Small intestine (tissue), 7 donors: ENCODE measurements around the gene RASGRF1. TPM values are rescaled to one million over a fixed set of nuclear protein-coding genes. Genes with fewer than 3 reads are reported as not detected.

Experiments
- DNase-seq, 2 donors: peaks; one replicate each; pipeline versions ENCODE4 v3.0.0 to v3.0.0-alpha.2; 2013
- FAIRE-seq: peaks from 2 replicates; lab custom pipeline; 2012; peaks lifted over from hg19 to GRCh38; lab: Jason Lieb, UNC
- H3K27ac ChIP-seq, 3 donors: one replicate each; pipeline ENCODE4 v1.5.1; 2013; ENCODE audit warnings: low read length in 2 of 3, mild to moderate bottlenecking in 2 of 3, control low read depth in 1 of 3, inconsistent platforms in 1 of 3, low read depth in 1 of 3, moderate library complexity in 1 of 3
- H3K27me3 ChIP-seq, 3 donors: one replicate each; pipeline ENCODE4 v1.6.1; 2013; ENCODE audit warnings: low read length in 3 of 3, inconsistent platforms in 1 of 3; ENCODE audit not compliant: control insufficient read depth in 3 of 3, insufficient read depth in 3 of 3
- H3K36me3 ChIP-seq, 3 donors: one replicate each; pipeline ENCODE4 v1.6.1; 2013; ENCODE audit warnings: low read length in 3 of 3, inconsistent platforms in 1 of 3, low read depth in 1 of 3, mild to moderate bottlenecking in 1 of 3, moderate library complexity in 1 of 3; ENCODE audit not compliant: control insufficient read depth in 3 of 3, insufficient read depth in 2 of 3
- H3K4me1 ChIP-seq, 3 donors: one replicate each; pipeline ENCODE4 v1.6.1; 2013; ENCODE audit warnings: low read length in 2 of 3, inconsistent platforms in 1 of 3, low read depth in 1 of 3, mild to moderate bottlenecking in 1 of 3, moderate library complexity in 1 of 3; ENCODE audit not compliant: control insufficient read depth in 3 of 3, insufficient read depth in 2 of 3
- H3K4me3 ChIP-seq, 3 donors: one replicate each; pipeline ENCODE4 v1.5.1; 2013; ENCODE audit warnings: low read length in 3 of 3, control low read depth in 1 of 3, inconsistent platforms in 1 of 3, low read depth in 1 of 3, mild to moderate bottlenecking in 1 of 3, moderate library complexity in 1 of 3
- H3K9me3 ChIP-seq, 2 donors: one replicate each; pipeline ENCODE4 v1.6.1; 2013; ENCODE audit warnings: low read depth in 1 of 2, low read length in 1 of 2; ENCODE audit not compliant: control insufficient read depth in 2 of 2, insufficient read depth in 1 of 2
- WGBS, 3 donors: extraction: QIAGEN DNeasy Blood & Tissue Kit; methylation state at CpG; one replicate each; pipeline ENCODE4 v1.1.7; 2013; 5-methylcytosine and 5-hydroxymethylcytosine counted together
- polyA plus RNA-seq, 4 donors: library from polyadenylated mRNA; stranded (reverse) in 3 of 4; unstranded in 1 of 4; fragments of 200-250 nt in 3 of 4; fragments of 120-200 nt in 1 of 4; gene quantifications; one replicate each; pipeline versions ENCODE4 v1.2.1 to v1.2.3, GENCODE V29; 2013
- donor health status: healthy with polysubstance abuse.
- donor health status: control.
- donor health status: control.
- donor health status: Bipolar disorder and iron deficiency.
- donor health status: healthy.

The RASGRF1 gene
- polyA plus RNA-seq, 4 donors, result 0.10 to 0.49 TPM; not detected in 2

DNA sequence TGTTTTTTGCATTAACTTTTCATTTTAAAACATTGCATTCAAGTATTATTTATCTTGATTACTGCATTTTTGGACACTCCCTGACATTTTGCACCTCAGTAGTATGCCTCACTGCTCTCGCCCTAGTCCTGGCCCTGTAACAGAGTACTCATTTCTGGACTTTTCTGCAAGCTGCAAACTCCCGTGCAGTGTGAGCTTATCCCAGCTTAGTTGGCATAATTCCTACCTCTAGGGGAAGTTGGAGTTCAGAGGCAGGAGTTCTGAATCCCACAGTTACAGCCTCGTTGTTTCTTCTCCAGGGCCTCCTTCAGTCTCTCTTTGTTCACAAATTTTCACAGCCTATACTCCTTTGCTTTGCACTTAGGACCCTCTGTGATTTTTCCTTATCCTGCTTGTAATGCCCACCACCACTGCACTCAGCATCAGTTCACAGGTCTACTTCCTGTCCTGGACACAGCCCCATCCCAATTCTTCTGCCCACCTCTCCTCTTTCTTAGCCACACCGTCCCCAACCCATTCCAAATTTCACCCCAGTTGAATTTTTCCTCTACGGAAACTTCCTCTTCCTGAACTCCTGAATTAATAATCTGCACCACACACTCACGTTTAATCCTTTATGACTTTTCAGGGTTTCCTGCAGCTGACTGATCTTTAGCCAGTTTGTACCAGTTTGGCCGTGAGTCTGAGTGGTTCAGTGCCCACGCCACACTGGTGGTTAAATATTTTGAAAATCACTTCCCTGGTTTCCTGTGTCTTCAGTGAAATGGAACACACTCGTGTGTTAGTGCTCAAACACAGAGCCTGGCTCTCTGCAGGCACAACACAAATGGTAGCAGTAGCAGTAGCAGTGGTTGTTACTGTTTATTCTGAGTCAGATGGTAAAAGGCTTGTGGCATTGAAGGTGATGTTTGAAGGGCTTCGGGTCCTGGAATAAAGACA, 139.4 kb downstream of the RASGRF1 start:
- DNase-seq, result peak in 1 of 2 donors; percentile 40
- peak overlapping the region in 1 of 3 donors; percentile 29 for H3K27ac ChIP-seq
- H3K4me1 ChIP-seq, result peaks cover 4 to 11% (median 8%) of the 10 kb centered on the region in 3 donors
- 19 to 35% (median 25%) methylated on average over 10 of the region's 10 CpGs for WGBS, 3 donors
- no peak for FAIRE-seq
- no peaks in the 10 kb centered on the region for H3K27me3 ChIP-seq
- H3K36me3 ChIP-seq, result no peaks in the 10 kb centered on the region
- H3K4me3 ChIP-seq, result no peak overlapping the region
- no peaks in the 10 kb centered on the region for H3K9me3 ChIP-seq

DNA sequence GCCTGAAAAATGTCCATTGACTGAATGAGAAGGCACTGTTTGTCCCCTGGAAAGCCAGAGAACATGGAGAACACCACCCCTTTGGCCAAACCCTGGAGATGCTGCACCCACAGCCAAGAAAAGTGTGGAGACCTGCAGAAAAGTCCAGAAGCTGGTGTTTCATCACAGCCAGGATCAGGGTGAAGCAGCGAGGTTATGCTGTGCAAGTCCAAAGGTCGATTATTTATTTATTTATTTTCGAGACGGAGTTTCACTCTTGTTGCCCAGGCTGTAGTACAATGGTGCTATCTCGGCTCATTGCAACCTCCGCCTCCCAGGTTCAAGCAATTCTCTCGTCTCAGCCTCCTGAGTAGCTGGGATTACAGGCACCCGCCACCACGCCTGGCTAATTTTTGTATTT, 140.2 kb downstream of the RASGRF1 start:
- 24 to 79% (median 56%) methylated on average over 9 of the region's 9 CpGs for WGBS, 3 donors
- DNase-seq (peak; percentile 83 to 90), FAIRE-seq (no peak)
- H3K36me3 ChIP-seq, result no peaks in the 10 kb centered on the region
- H3K27me3 ChIP-seq, result no peaks in the 10 kb centered on the region
- no peak overlapping the region for H3K4me3 ChIP-seq
- H3K27ac ChIP-seq, result peak overlapping the region in 2 of 3 donors; percentile 52 to 71
- H3K4me1 ChIP-seq, result peaks cover 4 to 12% (median 8%) of the 10 kb centered on the region in 3 donors
- no peaks in the 10 kb centered on the region for H3K9me3 ChIP-seq

DNA sequence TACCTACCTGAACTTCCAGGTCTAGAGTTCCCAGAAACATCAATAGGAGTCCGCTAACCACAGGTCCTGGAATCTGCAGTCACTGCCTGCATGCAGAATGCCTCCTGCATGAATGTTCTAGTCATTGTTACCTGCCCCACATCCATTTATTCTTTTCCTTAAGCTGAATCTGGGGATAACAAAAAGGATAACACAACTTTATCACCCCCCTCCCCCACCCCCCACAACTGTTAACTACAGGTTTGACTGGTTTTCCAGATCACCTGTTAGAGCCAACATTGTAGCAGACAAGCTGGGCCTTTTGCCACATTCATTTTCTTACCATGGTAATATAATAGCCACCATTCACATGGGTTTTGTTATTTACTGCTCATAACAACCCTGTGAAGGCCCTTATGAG, 141.1 kb downstream of the RASGRF1 start:
- WGBS, 3 donors, result 0 to 43% (median 5%) methylated on average over 1 of the region's 1 CpG
- H3K27ac ChIP-seq, result peak overlapping the region in 1 of 3 donors; percentile 71
- DNase-seq (peak in 1 of 2 donors; percentile 33), FAIRE-seq (no peak)
- no peaks in the 10 kb centered on the region for H3K27me3 ChIP-seq
- H3K36me3 ChIP-seq, result no peaks in the 10 kb centered on the region
- peaks cover 4 to 15% (median 8%) of the 10 kb centered on the region in 3 donors for H3K4me1 ChIP-seq
- no peak overlapping the region for H3K4me3 ChIP-seq
- no peaks in the 10 kb centered on the region for H3K9me3 ChIP-seq

DNA sequence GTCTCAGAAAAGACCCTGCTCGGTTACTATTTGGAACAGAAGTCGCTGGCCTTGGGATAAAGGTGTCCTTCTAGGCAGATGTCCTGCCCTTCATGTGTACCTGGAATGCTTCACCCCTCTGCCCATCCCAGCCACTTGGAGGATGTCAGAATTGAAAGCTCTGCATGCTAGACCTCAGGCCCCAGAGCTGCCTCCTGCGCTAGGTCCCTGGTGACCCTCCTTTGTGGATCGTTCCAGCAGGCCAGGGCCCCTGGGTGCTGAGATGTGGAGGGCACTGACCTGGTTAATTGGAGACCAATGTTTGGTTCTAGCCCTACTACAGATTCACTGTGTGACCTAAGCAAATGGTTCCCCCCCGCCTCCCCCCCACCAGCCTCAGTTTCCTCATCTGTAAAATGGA, 143.1 kb downstream of the RASGRF1 start:
- Histone ChIP-seq H3K27me3 (no peaks in the 10 kb centered on the region), H3K36me3 (no peaks in the 10 kb centered on the region), H3K27ac (no peak overlapping the region), H3K4me1 (peaks cover 4 to 18% (median 8%) of the 10 kb centered on the region in 3 donors), H3K4me3 (no peak overlapping the region), H3K9me3 (no peaks in the 10 kb centered on the region)
- DNase-seq, result no peak
- FAIRE-seq, result no peak
- WGBS, 3 donors, result 93 to 94% (median 93%) methylated on average over 5 of the region's 5 CpGs

DNA sequence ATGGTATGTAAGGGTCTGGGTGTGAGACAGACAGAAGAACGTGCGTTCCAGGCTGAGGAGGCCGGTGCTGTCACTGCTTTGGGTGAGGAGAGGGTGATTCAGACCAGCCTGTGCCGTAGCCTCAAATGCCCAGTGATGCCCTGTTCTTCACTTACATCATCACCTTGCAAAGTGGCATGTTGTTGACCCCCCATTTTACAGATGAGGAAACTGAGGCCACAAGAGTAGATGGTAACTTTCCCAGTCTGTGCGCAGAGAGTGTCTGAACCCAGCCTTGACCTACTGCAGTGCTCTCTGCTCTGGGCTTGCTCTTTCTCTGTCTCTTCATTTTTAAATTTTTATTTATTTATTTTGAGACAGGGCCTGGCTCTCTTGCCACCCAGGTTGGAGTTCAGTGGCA, 144.1 kb downstream of the RASGRF1 start:
- FAIRE-seq, result no peak
- Histone ChIP-seq H3K4me1 (peaks cover 4 to 18% (median 5%) of the 10 kb centered on the region in 3 donors), H3K27me3 (no peaks in the 10 kb centered on the region), H3K9me3 (no peaks in the 10 kb centered on the region), H3K36me3 (no peaks in the 10 kb centered on the region), H3K4me3 (no peak overlapping the region), H3K27ac (no peak overlapping the region)
- WGBS, 3 donors, result 95 to 97% (median 96%) methylated on average over 5 of the region's 5 CpGs
- no peak for DNase-seq

DNA sequence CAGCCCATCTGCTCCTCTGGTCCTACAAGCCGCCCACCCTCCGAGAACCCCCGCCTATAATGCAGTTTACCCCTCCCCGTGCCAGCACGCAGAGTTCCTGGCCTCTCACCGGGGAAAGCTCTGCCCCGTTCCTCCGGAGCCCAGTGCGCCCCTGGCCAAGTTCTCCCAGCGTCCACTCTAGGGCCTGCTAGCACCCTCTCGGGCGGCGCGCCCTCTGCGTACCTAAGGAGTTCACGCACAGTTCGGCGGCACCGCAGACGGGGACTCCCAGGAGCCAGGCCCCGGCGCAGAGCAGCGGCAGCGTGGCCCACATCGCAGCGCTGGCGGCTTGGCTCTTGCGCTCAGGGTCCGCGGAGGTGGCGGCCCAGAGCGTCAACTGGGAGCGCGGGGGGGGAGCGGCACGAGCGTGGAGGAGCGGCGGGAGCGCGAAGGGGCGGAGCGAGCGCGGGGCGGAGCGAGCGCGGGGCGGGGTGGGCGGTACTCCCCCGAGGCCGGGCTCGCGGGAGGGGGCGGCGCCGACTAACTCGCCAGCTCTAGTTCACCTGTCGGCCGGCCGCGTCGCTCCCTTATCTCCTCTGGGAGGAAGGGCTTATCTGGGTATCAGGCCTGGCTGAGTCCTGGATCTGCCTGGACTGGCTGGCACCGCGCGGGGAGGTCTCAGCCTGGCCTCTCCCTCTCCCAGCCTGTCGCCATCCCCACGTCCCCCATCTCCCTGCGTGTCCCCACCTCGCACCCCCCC, 145.7 kb downstream of the RASGRF1 start, which contains the start of gene CTSH:
Gene CTSH, minus strand, starts transcription at position 378 of the 739 bp plus-strand sequence. Its CDS starts 65 bp downstream, at position 313.
- DNase-seq (peak; percentile 93 to 95), FAIRE-seq (no peak)
- Histone ChIP-seq H3K27me3 (no peaks in the 10 kb centered on the region), H3K4me3 (peak within 1 kb of the TSS; percentile 54 to 84 (median 62)), H3K4me1 (peaks cover 0 to 14% (median under 1%) of the 10 kb centered on the region in 3 donors), H3K9me3 (no peaks in the 10 kb centered on the region), H3K27ac (peak within 1 kb of the TSS; percentile 57 to 80 (median 80)), H3K36me3 (no peaks in the 10 kb centered on the region)
- WGBS, 3 donors, result 1 to 3% (median 2%) methylated on average over 34 to 71 of the region's 71 CpGs

DNA sequence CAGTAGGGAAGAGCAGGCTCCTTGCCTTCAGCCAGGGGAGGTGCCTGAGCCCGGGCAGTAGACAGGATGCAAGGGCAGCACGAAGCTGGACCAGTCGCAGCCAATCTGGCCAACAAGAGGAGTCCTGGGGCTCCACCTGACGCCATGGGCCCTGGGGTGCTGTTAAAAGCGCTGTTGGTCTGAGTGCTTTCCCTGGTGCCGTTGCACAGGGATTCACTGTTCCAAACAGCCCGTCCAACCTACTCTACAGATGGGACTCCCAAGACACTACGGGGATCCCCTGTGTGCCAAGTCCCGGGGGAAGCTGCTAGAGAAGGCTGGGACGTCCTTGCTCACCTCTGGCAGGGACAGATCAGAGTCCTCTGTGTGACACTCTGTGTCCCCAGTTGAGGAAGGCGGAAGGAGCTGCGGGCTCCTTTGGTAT, 146.4 kb downstream of the RASGRF1 start:
- peaks cover 0 to 3% (median 0%) of the 10 kb centered on the region in 3 donors for H3K36me3 ChIP-seq
- FAIRE-seq, result no peak
- H3K27ac ChIP-seq, result peak overlapping the region; percentile 57 to 80 (median 80)
- no peaks in the 10 kb centered on the region for H3K9me3 ChIP-seq
- 14 to 35% (median 25%) methylated on average over 12 of the region's 12 CpGs for WGBS, 3 donors
- peaks cover 0 to 8% (median 0%) of the 10 kb centered on the region in 3 donors for H3K4me1 ChIP-seq
- DNase-seq, result peak; percentile 68 to 75
- peak overlapping the region; percentile 54 to 84 (median 62) for H3K4me3 ChIP-seq
- no peaks in the 10 kb centered on the region for H3K27me3 ChIP-seq

- no peaks in the 10 kb centered on the region for H3K9me3 ChIP-seq
- peak overlapping the region in 2 of 3 donors; percentile 54 to 84 for H3K4me3 ChIP-seq
- H3K27ac ChIP-seq, result peak overlapping the region in 1 of 3 donors; percentile 80
- 61 to 79% (median 73%) methylated on average over 7 of the region's 7 CpGs for WGBS, 3 donors
- H3K4me1 ChIP-seq, result peaks cover 0 to 7% (median 0%) of the 10 kb centered on the region in 3 donors
- DNase-seq (peak in 1 of 2 donors; percentile 68), FAIRE-seq (no peak)
- H3K36me3 ChIP-seq, result peaks cover 0 to 3% (median 0%) of the 10 kb centered on the region in 3 donors
- no peaks in the 10 kb centered on the region for H3K27me3 ChIP-seq
Observed at GRCh38 chr15:78943692-78944091, 146.9 kb downstream of the RASGRF1 start.
